ENCODE measurements around the gene PINLYP. TPM values are rescaled to one million over a fixed set of nuclear protein-coding genes. Genes with fewer than 3 reads are reported as not detected.
"Not testable (repeated sequence)": the region's sequence is repeated elsewhere in the genome, so short reads cannot be mapped to it uniquely, and the experiment has no call there.

The PINLYP gene
- total RNA-seq, 4 donors from 2014 or later: 4.6 to 46.5 (median 10.3) TPM

- Histone ChIP-seq H3K27me3 (no peaks in the 10 kb centered on the region), H3K27ac (no peak overlapping the region), H3K4me3 (no peak overlapping the region), H3K4me1 (peaks cover 5 to 8% of the 10 kb centered on the region in 2 donors), H3K36me3 (no peaks in the 10 kb centered on the region), H3K9me3 (no peaks in the 10 kb centered on the region)
- TF ChIP-seq POLR2A (IDR thresholded peaks at IDR 0.05): no peak
- TF ChIP-seq CTCF (IDR thresholded peaks at IDR 0.05): no peak
- DNase-seq: no peak
- intact Hi-C loops (cut with DNase I; ENCODE audit: low total_unique reads): no loop called here
Observed at GRCh38 chr19:43582495-43582894, 6.9 kb downstream of the PINLYP start.

GRCh38 chr19:43584484-43584883, 8.9 kb downstream of the PINLYP start:
- DNase-seq: no peak
- intact Hi-C loops (cut with DNase I; ENCODE audit: low total_unique reads): no loop called here
- H3K4me3 ChIP-seq: no peak overlapping the region
- H3K27ac ChIP-seq: no peak overlapping the region
- H3K27me3 ChIP-seq: no peaks in the 10 kb centered on the region
- no peaks in the 10 kb centered on the region for H3K36me3 ChIP-seq
- no peaks in the 10 kb centered on the region for H3K9me3 ChIP-seq
- H3K4me1 ChIP-seq: peaks cover 5 to 8% of the 10 kb centered on the region in 2 donors
- no peak for TF ChIP-seq POLR2A (IDR thresholded peaks at IDR 0.05)
- no peak for TF ChIP-seq CTCF (IDR thresholded peaks at IDR 0.05)

GRCh38 chr19:43586346-43586745, 10.7 kb downstream of the PINLYP start:
- Histone ChIP-seq H3K4me3 (no peak overlapping the region), H3K36me3 (no peaks in the 10 kb centered on the region), H3K27me3 (no peaks in the 10 kb centered on the region), H3K9me3 (no peaks in the 10 kb centered on the region), H3K27ac (no peak overlapping the region), H3K4me1 (peaks cover 4 to 5% of the 10 kb centered on the region in 2 donors)
- no peak for TF ChIP-seq CTCF (IDR thresholded peaks at IDR 0.05)
- no peak for TF ChIP-seq POLR2A (IDR thresholded peaks at IDR 0.05)
- intact Hi-C loops (cut with DNase I; ENCODE audit: low total_unique reads): no loop called here
- no peak for DNase-seq

- H3K27me3 ChIP-seq; DNase-seq; H3K4me1 ChIP-seq; intact Hi-C loops (cut with DNase I; ENCODE audit: low total_unique reads); H3K9me3 ChIP-seq; H3K4me3 ChIP-seq; H3K36me3 ChIP-seq; H3K27ac ChIP-seq: not testable (repeated sequence)
Observed at GRCh38 chr19:43587029-43587428, 11.4 kb downstream of the PINLYP start.

- intact Hi-C loops (cut with DNase I; ENCODE audit: low total_unique reads): no loop called here
- Histone ChIP-seq H3K36me3 (no peaks in the 10 kb centered on the region), H3K27me3 (no peaks in the 10 kb centered on the region)
Observed at GRCh38 chr19:43589277-43589676, 13.7 kb downstream of the PINLYP start.

More at GRCh38 chr19:43589277-43589676, 13.7 kb downstream of the PINLYP start:
- peaks cover 0 to 4% of the 10 kb centered on the region in 2 donors for H3K4me1 ChIP-seq
- no peaks in the 10 kb centered on the region for H3K9me3 ChIP-seq
- no peak overlapping the region for H3K4me3 ChIP-seq
- no peak overlapping the region for H3K27ac ChIP-seq
- DNase-seq: no peak
- TF ChIP-seq CTCF (IDR thresholded peaks at IDR 0.05) (no peak), POLR2A (IDR thresholded peaks at IDR 0.05) (no peak)
